GM12878 (cell line): ENCODE data around the gene SLC22A7.
A peak's percentile ranks its signal among the peaks of the same experiment; 100 is the strongest.

Experiments
- CEBPB ChIP-seq, 2 experiments: fragments of 150-350 bp in 1 of 2; IDR thresholded peaks; 2 replicates each; pipeline ENCODE4 v1.6.1; 2012 to 2014; ENCODE audit warnings: low read depth in 2 of 2, low read length in 2 of 2, borderline replicate concordance in 1 of 2, inconsistent platforms in 1 of 2
- CREB1 ChIP-seq: IDR thresholded peaks from 2 replicates; pipeline ENCODE4 v1.6.1; 2012; ENCODE audit warnings: low read depth, mild to moderate bottlenecking, inconsistent platforms
- CTCF ChIP-seq, 3 experiments: IDR thresholded peaks in 2 of 3; conservative IDR thresholded peaks in 1 of 3; 2 replicates each; pipeline ENCODE4 v1.5.1; 2011; ENCODE audit warnings: low read depth in 3 of 3, low read length in 3 of 3, mild to moderate bottlenecking in 3 of 3, control low read depth in 2 of 3, moderate library complexity in 2 of 3, inconsistent platforms in 1 of 3, mixed read lengths in 1 of 3; ENCODE audit not compliant: control insufficient read depth in 2 of 3, insufficient read depth in 1 of 3; ENCODE audit errors: extremely low read depth in 1 of 3
- EGR1 ChIP-seq, 2 experiments: IDR thresholded peaks; 1 replicate in 1 of 2; 2 replicates in 1 of 2; pipeline ENCODE4 v1.6.1; 2011 to 2012; ENCODE audit warnings: low read depth in 2 of 2, low read length in 2 of 2, borderline replicate concordance in 1 of 2, mild to moderate bottlenecking in 1 of 2, moderate library complexity in 1 of 2
- EZH2 ChIP-seq: IDR thresholded peaks from 2 replicates; pipeline ENCODE4 v1.6.1; 2012; ENCODE audit warnings: low read depth, mild to moderate bottlenecking, control low read depth, inconsistent platforms, low read length, borderline replicate concordance; ENCODE audit not compliant: control insufficient read depth
- IRF5 ChIP-seq: fragments of 450-650 bp; IDR thresholded peaks from 2 replicates; pipeline ENCODE4 v1.6.1; 2017; ENCODE audit warnings: borderline replicate concordance
- KDM1A ChIP-seq: fragments of 200-600 bp; sonication (generic); IDR thresholded peaks from 2 replicates; pipeline ENCODE4 v1.6.1; 2016; ENCODE audit warnings: borderline replicate concordance
- POLR2A ChIP-seq: IDR thresholded peaks from 2 replicates; pipeline ENCODE4 v1.6.1; 2011; ENCODE audit warnings: low read depth, mild to moderate bottlenecking, low read length
- RCOR1 ChIP-seq: conservative IDR thresholded peaks from 2 replicates; pipeline ENCODE4 v1.6.1; 2012; ENCODE audit warnings: low read depth, low read length, improper control_type of control experiment
- REST ChIP-seq: IDR thresholded peaks from 2 replicates; pipeline ENCODE4 v1.6.1; 2012; ENCODE audit warnings: mild to moderate bottlenecking, low read depth, low read length
- SREBF1 ChIP-seq: IDR thresholded peaks from 2 replicates; pipeline ENCODE4 v1.6.1; 2012; ENCODE audit warnings: mild to moderate bottlenecking, low read length
- TARDBP ChIP-seq: IDR thresholded peaks from 2 replicates; pipeline ENCODE4 v1.6.1; 2016; ENCODE audit warnings: borderline replicate concordance
- ZBED1 ChIP-seq: IDR thresholded peaks from 2 replicates; pipeline ENCODE4 v1.6.1; 2016; ENCODE audit warnings: borderline replicate concordance

- no peak for TF ChIP-seq ZBED1
- peak; percentile 49 to 79 (median 50) for TF ChIP-seq CTCF (IDR thresholded peaks at IDR 0.05 in 2 of 3, conservative IDR thresholded peaks at IDR 0.05 in 1 of 3; ENCODE audit: control insufficient read depth in 2 of 3, extremely low read depth in 1 of 3, insufficient read depth in 1 of 3, low read depth in 3 of 3, low read length in 3 of 3)
- no peak for TF ChIP-seq POLR2A
- TF ChIP-seq IRF5 = no peak
- no peak for TF ChIP-seq TARDBP
- TF ChIP-seq CREB1 = no peak
- TF ChIP-seq EZH2 = no peak
- no peak for TF ChIP-seq REST
- 0 out of 2 replicates have a peak, but pooled peaks have one; percentile 15 for TF ChIP-seq RCOR1
- no peak for TF ChIP-seq EGR1 (IDR thresholded peaks at IDR 0.05; ENCODE audit: borderline replicate concordance in 1 of 2, low read depth in 2 of 2, low read length in 2 of 2)
- no peak for TF ChIP-seq KDM1A
- TF ChIP-seq SREBF1 = no peak
- TF ChIP-seq CEBPB (IDR thresholded peaks at IDR 0.05; ENCODE audit: borderline replicate concordance in 1 of 2, low read depth in 2 of 2, low read length in 2 of 2) = no peak
These were observed 10.3 kb downstream of the SLC22A7 start, which contains the start of gene CRIP3 for GRCh38 chr6:43308101-43308989.
